K562 (cell line): ENCODE data around the gene ZNF628. TPM values are rescaled to one million over a fixed set of nuclear protein-coding genes. Genes with fewer than 3 reads are reported as not detected.

Experiments
- ARID1B ChIP-seq: fragments of 450-650 bp; IDR thresholded peaks from 2 replicates; pipeline ENCODE4 v1.6.1; 2016; ENCODE audit warnings: antibody characterized with exemption, mild to moderate bottlenecking, inconsistent platforms
- ATF1 ChIP-seq, 2 experiments: fragments of 450-650 bp in 1 of 2; IDR thresholded peaks; 2 replicates each; pipeline ENCODE4 v1.6.1; 2016; ENCODE audit warnings: missing compliant biosample characterization in 1 of 2, missing genetic modification characterization in 1 of 2
- CEBPB ChIP-seq: fragments of 450-650 bp; IDR thresholded peaks from 2 replicates; pipeline ENCODE4 v1.6.1; 2016; ENCODE audit warnings: missing genetic modification characterization, missing compliant biosample characterization
- CEBPG ChIP-seq, 3 experiments: fragments of 200-800 bp in 1 of 3; sonication (Bioruptor generic) in 1 of 3; sonication (generic) in 1 of 3; formaldehyde crosslinking in 1 of 3; IDR thresholded peaks in 2 of 3; conservative IDR thresholded peaks in 1 of 3; 2 replicates each; pipeline versions ENCODE4 v1.6.1 to v1.8.0; 2016 to 2022; ENCODE audit warnings: missing compliant biosample characterization in 2 of 3, missing genetic modification characterization in 2 of 3, mild to moderate bottlenecking in 1 of 3, missing genetic modification reagents in 1 of 3
- FOSL1 ChIP-seq: fragments of 200-800 bp; sonication (Bioruptor generic); conservative IDR thresholded peaks from 2 replicates; pipeline ENCODE4 v1.6.1; 2016; ENCODE audit warnings: missing genetic modification characterization, missing compliant biosample characterization
- GTF2F1 ChIP-seq: IDR thresholded peaks from 2 replicates; pipeline ENCODE4 v1.6.1; 2011; ENCODE audit warnings: low read depth, low read length, improper control_type of control experiment
- HDGF ChIP-seq: fragments of 450-650 bp; IDR thresholded peaks from 2 replicates; pipeline ENCODE4 v1.6.1; 2016
- HNRNPLL ChIP-seq: fragments of 200-400 bp; formaldehyde crosslinking; IDR thresholded peaks from 2 replicates; pipeline ENCODE4 v1.6.1; 2017; ENCODE audit warnings: low read length, low read depth, mild to moderate bottlenecking; ENCODE audit not compliant: poor library complexity, severe bottlenecking
- JUND ChIP-seq, 2 experiments: IDR thresholded peaks; 2 replicates in 1 of 2; 3 replicates in 1 of 2; pipeline ENCODE4 v1.6.1; 2011; ENCODE audit warnings: borderline replicate concordance in 2 of 2, low read depth in 2 of 2, low read length in 2 of 2, improper control_type of control experiment in 1 of 2, missing biosample characterization in 1 of 2, missing genetic modification characterization in 1 of 2, missing genetic modification reagents in 1 of 2
- KLF13 ChIP-seq: fragments of 450-650 bp; IDR thresholded peaks from 2 replicates; pipeline ENCODE4 v1.6.1; 2016; ENCODE audit warnings: missing genetic modification characterization, low read depth, mild to moderate bottlenecking, missing compliant biosample characterization, moderate library complexity, borderline replicate concordance
- POLR2AphosphoS2 ChIP-seq: IDR thresholded peaks from 2 replicates; pipeline ENCODE4 v1.6.1; 2012; ENCODE audit warnings: low read length, improper control_type of control experiment
- SRF ChIP-seq, 2 experiments: fragments of 250-450, 450-650 bp in 1 of 2; sonication (Bioruptor Pico) in 1 of 2; sonication (generic) in 1 of 2; formaldehyde crosslinking; IDR thresholded peaks; 2 replicates each; pipeline versions ENCODE4 v1.5.0 to v1.5.1; 2020 to 2022; ENCODE audit warnings: mild to moderate bottlenecking in 1 of 2, missing genetic modification reagents in 1 of 2
- SRSF7 ChIP-seq: fragments of 200-400 bp; formaldehyde crosslinking; optimal IDR thresholded peaks from 2 replicates; pipeline ENCODE3; 2017; ENCODE audit warnings: mild to moderate bottlenecking, low read depth, low read length
- TSC22D4 ChIP-seq: fragments of 450-650 bp; IDR thresholded peaks from 2 replicates; pipeline ENCODE4 v1.6.1; 2016; ENCODE audit warnings: missing genetic modification characterization, missing biosample characterization, control low read depth
- USF1 ChIP-seq: sonication (generic); formaldehyde crosslinking; IDR thresholded peaks from 2 replicates; pipeline ENCODE4 v1.9.0; 2022; ENCODE audit warnings: mild to moderate bottlenecking, missing genetic modification reagents
- ZC3H4 ChIP-seq: sonication (generic); formaldehyde crosslinking; IDR thresholded peaks from 2 replicates; pipeline ENCODE4 v1.9.0; 2021; ENCODE audit warnings: missing genetic modification reagents, borderline replicate concordance
- ZNF253 ChIP-seq: fragments of 250-450 bp; sonication (Bioruptor Pico); conservative IDR thresholded peaks from 2 replicates; pipeline ENCODE4 v1.6.1; 2021; ENCODE audit warnings: mild to moderate bottlenecking
- ZNF695 ChIP-seq: fragments of 450-650 bp; formaldehyde crosslinking; IDR thresholded peaks from 2 replicates; pipeline ENCODE4 v1.4.0; 2020; ENCODE audit warnings: mild to moderate bottlenecking, moderate library complexity
- polyA plus RNA-seq, 8 experiments: library from polyadenylated mRNA; depleted of rRNA in 4 of 8; stranded (reverse) in 5 of 8; unstranded in 3 of 8; fragments of >200 nt; fragmentation: Nextera tagmentation in 2 of 8; fragmentation: Illumina TruSeq in 1 of 8; extraction: Ambion mirVana in 2 of 8; extraction: Trizol in 1 of 8; gene quantifications; 2 replicates each; pipeline versions ENCODE4 v1.2.1 to v1.2.3, GENCODE V29; 2011 to 2014; ENCODE audit warnings: inconsistent platforms in 1 of 8, missing spikeins in 1 of 8
- total RNA-seq, 7 experiments: library from RNA; depleted of rRNA in 6 of 7; stranded (reverse); fragments of >200 nt in 6 of 7; fragmentation: Illumina TruSeq in 2 of 7; extraction: Trizol in 2 of 7; gene quantifications; 2 replicates each; pipeline versions ENCODE4 v1.2.1 to v1.2.3, GENCODE V29; 2011 to 2021; ENCODE audit warnings: low replicate concordance in 1 of 7

ZNF628 gene
- total and polyA plus RNA-seq, 9 of the 15 experiments (the other 6 are each of a cell fraction or from before 2014, with no cell fraction given) = 0.13 to 13.6 (median 2.2) TPM; not detected in 3

DNA sequence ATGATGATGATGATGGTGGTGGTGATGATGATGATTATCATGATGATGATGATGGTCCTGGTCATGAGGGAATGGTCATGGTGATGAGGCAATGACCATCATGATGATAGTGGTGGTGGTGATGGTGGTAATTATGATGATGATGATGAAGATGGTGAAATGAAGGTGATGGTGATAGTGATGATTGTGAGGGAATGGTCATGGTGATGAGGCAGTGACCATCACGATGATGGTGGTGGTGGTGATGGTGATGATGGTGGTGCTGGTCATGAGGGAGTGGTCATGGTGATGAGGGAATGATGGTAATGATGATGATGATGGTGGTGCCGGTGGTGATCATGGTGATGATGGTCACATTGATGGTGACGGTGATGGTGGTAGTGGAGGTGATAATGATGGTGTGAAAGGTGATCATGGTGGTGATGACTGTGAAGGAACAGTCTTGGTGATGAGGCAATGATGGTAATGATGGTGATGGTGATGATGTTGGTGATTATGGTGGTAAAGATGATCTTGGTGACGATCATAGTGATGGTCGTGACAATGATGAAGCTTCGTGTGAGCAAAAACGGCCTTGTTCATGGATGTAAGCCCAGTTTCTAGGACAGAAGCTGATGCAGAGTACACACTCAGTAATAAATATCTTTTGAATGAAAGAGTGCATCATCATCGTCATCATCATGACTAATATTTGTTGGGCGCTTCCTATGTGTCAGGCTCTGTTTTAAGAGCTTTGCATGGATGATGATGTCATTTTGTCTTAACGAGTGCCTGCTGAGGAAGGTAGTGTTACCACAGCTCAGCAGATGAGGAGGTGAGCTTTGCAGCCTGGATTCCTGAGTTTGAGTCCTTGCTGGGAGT lies 43.3 kb downstream of the ZNF628 start (continued):
- TF ChIP-seq SRF (CRISPR knock-in tag; IDR thresholded peaks at IDR 0.05) (no peak), ZNF253 (no peak), CEBPB (tag) (0 out of 2 replicates have a peak, but pooled peaks have one; percentile 9), SRSF7 (no peak), GTF2F1 (no peak), ZC3H4 (CRISPR knock-in tag) (0 out of 2 replicates have a peak, but pooled peaks have one; percentile 53), JUND (IDR thresholded peaks at IDR 0.05; ENCODE audit: borderline replicate concordance, low read depth, low read length) (peak; percentile 79; the same call in 1 of the 2 replicates), JUND (tag; IDR thresholded peaks at IDR 0.05; ENCODE audit: borderline replicate concordance, low read depth, low read length) (peak; percentile 75; the same call in 2 of the 3 replicates), TSC22D4 (tag) (peak; percentile 95), ATF1 (CRISPR knock-in tag; IDR thresholded peaks at IDR 0.05) (no peak), ATF1 (tag; IDR thresholded peaks at IDR 0.05) (peak; percentile 81), ARID1B (0 out of 2 replicates have a peak, but pooled peaks have one; percentile 20), POLR2AphosphoS2 (no peak), CEBPG (CRISPR knock-in tag; IDR thresholded peaks at IDR 0.05) (0 out of 2 replicates have a peak, but pooled peaks have one; percentile 2), CEBPG (tag; conservative IDR thresholded peaks at IDR 0.05 in 1 of 2, IDR thresholded peaks at IDR 0.05 in 1 of 2) (peak in 1 of 2 experiments; percentile 40; a peak in 2 of 4 replicates), USF1 (CRISPR knock-in tag) (peak; percentile 21; the same call in 1 of the 2 replicates), ZNF695 (CRISPR knock-in tag) (no peak), HNRNPLL (no peak), HDGF (0 out of 2 replicates have a peak, but pooled peaks have one; percentile 76), KLF13 (tag) (no peak), FOSL1 (tag) (peak; percentile 78)
